HG03571 (cell line): ENCODE measurements around the gene TULP4.
"Not testable (repeated sequence)": the region's sequence is repeated elsewhere in the genome, so short reads cannot be mapped to it uniquely, and the experiment has no call there.

Source experiments
- ATAC-seq: cut with Tn5 transposase; IDR thresholded peaks from one replicate; pipeline ENCODE4 v1.9.1; 2021; ENCODE audit not compliant: unreplicated experiment

Gene TULP4

DNA sequence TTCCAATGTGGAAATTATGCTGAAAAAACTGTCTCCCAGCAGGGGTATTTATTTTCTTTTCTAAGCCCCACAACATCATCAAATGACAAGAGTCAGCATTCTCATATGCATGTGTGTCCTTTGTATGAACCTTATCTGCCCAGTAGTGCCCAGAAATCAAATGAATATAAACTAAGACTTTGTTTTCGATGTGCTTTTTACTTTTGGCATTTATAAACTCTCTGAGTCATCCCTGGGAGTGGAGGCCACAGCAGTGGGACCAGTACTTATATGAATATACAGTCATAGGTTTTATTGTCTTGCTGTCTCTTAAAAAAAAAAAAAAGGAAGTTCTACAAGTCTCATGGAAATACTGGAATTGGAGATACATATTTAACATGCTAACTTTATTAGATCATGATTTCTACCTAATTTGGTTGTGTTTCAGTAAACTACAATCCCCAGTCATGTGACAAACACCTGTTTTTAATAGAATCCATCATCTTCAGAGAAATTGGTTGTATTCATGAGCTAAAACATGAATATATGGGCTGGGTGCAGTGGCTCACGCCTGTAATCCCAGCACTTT lies 148.4 kb downstream of the TULP4 start:
- ATAC-seq: no peak

DNA sequence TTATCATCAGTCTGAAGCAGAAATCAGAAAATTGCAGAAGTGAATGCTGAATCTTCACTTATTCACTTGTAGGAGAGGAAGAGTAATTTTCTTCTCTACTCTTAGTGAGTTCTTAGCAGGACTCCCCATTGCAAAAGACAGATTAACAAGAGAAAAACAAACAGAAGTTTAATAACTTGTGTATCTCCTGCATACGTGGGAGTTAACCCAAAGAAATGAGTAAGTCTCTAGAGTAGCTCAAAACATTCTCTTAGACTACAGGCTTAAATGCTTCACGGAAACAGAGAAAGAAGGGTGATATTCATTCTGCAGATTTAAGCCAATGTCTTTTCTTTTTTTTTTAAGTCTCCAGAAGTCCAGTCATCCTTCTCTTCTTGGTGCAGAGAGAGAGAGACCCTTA lies 149.7 kb downstream of the TULP4 start:
- no peak for ATAC-seq

DNA sequence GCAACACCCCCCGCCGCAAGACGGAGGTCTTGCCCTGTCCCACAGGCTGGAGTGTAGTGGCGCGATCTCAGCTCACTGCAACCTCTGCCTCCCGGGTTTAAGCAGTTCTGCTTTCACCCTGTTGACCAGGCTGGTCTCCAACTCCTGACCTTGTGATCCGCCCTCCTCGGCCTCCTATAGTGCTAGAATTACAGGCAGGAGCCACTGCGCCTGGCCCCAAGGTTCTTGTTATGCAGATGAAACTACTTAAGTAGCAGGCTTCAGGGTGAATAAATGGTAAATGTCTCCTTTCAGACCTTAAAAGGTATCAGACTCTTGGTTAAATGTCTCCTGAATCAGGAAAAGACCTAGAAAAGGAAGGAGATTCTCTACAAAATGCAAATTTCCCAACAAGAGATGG lies 152.2 kb downstream of the TULP4 start:
- no peak for ATAC-seq

DNA sequence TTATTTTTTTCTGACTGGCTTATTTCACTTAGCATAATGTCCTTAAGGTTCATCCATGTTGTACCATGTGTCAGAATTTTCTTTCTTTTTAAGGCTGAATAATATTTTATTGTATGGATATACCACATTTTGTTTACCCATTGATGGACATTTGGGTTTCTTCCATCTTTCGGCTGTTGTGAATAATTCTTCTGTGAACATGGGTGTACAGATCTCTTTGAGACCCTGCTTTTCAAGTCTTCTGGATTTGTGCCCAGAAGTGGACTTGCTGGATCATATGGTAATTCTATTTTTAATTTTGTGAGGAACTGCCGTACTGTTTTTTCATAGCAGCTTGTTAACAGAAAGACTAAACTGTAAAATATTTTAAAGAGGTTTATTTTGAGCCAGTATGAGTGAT lies 153.0 kb downstream of the TULP4 start:
- ATAC-seq: no peak

DNA sequence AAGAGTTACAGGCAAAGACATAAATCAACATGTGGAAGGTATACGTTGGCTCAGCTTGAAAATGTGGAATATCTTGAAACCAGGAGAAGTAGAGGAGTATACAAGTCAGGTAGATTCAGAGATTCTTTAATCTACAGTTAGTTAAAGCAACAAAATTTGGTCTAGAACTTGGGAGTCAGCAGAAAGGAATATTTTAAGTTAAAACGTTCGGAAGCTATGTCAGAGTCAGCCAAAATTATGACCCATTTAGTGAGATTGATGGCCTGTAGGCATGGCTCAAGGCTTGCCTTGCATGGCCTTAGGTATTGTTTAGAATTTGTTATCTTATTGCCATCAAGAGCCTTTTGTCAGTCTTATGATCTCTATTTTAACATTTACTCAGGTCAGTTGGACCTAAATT lies 153.5 kb downstream of the TULP4 start:
- ATAC-seq: no peak

DNA sequence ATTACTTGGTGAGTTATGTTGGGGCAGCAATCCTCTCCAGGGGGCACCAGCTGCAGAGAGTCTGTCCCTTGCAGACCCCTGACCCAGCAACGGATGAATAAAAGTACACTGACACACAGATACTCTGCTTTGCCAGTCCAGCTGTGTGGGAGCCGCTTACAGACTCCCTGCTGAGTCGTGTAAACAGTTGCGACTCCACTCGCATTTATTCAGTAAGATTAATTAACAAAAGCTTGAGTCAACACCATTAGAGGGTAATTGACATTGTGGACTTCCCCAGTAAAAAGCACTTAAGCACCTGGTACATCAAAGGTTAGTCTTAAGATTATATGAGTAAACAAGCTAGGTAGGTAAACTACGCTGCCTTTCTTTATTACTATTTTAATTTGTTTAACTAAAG lies 155.7 kb downstream of the TULP4 start:
- no peak for ATAC-seq

DNA sequence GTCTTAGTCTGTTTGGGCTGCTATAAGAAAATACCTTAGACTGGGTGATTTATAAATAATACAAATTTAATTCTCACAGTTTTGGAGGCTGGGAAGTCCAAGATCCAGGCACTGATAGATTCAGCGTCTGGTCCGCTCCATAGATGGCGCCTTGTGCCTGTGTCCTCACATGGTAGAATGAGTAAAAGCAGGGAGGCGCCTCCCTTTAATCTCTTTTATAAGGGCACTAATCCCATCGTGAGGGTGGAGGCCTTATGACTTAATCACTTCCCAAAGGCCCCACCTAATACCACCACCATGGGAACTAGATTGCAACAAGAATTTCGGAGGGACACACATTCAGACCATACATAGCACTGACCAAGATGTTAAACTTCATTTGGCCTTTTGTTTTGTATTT lies 156.4 kb downstream of the TULP4 start:
- no peak for ATAC-seq

DNA sequence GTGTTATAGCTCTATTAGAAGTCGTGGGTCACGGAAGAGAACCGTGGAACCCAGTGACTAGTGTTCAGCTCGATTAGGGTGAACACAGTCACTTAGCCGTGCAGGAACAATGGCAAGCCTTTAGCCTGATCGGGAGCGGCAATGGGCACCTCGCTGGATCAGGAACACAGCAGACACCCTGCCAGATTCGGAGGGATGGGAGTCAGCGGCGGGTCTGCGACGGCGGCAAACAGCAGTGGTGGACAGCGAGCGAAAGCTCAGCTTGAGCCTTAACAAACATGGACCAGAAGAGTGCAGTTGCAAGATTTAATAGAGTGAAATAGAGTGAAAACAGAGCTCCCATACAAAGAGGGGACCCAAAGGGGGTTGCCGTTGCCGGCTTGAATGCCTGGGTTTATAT lies 157.8 kb downstream of the TULP4 start:
- ATAC-seq: not testable (repeated sequence)

DNA sequence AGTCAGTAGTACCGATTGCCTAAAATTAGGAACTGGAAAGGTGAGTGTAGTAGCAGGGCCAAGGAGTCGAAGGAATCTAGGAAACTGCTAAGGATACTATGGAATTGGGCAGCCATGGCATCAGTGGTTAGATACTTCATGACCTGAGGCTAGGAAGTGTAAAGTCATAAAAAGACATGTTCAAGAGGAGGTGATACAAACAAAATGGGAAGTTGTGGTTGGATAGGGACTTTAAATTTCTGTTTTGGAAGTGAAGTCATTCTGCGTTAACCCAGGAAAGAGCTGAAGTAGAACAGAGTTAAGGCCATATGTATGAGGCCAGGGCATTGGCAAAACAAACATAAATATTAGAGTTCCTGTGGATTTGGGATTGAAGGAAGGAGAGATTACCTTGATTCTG lies 159.1 kb downstream of the TULP4 start:
- no peak for ATAC-seq

DNA sequence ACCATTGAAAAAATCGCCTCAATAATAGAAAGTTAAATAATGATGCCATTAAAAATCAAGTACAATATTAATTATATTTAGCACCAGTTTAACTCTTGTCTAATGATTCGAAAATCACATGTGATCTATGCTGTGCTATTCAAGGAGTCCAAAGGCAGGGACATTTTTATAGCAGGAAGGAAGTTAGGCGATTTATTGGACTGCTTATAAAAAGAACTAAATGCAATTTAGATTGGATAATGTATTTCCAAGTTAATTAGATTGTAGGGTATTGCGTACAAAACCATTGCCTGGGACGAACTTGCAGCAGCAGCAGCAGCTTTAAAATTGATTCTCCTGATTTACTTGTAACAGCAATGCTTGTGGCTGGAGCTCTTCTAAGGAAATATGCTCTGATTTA lies 160.2 kb downstream of the TULP4 start:
- ATAC-seq: no peak

DNA sequence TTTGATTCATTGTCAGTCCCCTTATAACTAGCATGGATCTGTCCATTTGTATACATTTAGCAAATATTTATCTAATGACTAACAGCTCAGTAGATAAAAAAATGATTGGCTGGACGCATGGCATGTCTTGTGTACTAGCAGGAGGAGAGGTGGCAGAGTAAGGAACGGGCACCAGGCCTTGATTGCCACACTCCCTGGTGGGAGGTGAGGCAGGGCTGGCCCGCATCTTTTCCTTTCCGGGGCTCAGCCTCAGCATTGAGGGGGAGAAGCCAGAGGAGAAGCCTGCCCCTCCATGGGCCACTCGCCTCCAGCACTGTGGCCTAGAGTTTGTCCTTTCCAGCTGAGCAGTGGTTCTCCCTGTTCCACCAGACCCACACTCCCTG lies 162.7 kb downstream of the TULP4 start:
- ATAC-seq: no peak

DNA sequence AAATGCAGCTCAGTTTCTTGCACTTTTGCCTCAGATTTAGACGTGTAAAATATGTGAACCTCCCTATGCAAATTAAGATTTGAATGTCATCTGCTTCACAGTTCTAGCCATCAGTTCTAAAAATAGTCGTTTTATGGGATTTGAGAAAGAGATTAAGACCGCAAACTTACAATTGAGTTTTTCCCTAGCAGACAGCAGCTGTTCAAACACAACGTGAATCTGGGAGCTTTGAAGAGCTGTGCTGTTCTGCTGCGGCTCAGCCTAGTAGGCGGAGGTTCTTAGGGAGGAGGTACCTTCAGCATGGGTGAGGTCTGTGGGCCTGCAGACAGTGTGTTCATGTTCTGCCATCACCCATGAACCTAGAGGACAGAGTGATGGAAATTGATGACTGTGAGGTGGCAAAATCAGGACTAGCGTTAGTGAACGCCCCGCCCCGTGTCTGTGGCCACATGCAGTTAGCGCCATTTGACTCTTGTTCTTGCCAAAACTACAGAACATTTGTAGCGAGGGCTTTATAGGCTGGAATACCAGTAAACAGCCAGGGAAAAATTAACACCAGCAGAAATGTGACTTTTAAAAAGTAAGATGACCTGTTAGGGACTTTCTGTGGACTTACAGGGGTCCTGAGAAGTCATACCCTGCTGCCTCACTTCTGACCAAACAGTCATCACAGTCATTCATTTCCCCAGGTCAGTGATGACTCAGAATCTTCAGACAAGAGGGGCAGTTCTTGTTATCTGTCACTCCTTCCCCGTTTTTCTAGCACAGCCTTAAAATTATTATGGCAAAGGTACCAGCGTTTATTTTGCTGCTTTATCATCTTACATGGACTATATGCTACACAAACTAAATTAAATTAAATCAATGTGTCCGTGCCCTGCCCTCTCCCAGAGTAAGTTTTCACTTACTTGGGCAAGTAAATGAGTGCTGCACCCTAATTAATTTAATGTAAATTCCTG lies 163.4 kb downstream of the TULP4 start:
- ATAC-seq: peak; percentile 79

DNA sequence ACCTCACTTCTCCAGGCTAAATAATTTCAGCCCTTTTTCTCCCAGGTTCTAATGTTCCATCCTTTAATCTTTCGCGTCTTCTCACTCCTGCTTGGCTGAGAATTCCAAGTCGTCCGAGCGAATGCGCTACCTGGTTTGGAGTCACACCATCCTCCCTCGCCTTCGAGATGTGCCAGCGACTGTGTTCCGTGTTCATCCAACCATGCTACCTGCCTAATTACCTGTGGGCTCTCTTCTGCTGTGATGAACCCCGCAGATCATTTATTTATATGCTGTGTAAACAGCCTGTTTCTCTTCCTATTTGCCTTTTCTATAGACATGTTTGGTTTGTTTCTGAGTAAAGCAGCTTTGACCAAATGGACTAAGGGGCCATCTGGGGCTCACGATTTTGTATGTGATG lies 164.1 kb downstream of the TULP4 start:
- peak; percentile 21 for ATAC-seq

DNA sequence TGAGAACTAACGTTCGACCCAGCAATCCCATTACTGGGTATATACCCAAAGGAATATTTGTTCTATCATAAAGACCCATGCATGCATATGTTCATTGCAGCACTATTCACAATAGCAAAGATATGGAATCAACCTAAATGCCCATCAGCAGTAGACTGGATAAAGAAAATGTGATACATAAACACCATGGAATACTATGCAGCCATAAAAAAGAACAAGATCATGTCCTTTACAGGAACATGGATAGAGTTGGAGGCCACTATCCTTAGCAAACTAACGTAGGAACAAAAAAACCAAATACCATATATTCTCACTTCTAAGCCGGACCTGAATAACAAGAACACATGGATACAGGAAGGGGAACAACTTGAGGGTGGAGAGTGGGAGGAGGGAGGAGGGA lies 165.5 kb downstream of the TULP4 start:
- not testable (repeated sequence) for ATAC-seq

DNA sequence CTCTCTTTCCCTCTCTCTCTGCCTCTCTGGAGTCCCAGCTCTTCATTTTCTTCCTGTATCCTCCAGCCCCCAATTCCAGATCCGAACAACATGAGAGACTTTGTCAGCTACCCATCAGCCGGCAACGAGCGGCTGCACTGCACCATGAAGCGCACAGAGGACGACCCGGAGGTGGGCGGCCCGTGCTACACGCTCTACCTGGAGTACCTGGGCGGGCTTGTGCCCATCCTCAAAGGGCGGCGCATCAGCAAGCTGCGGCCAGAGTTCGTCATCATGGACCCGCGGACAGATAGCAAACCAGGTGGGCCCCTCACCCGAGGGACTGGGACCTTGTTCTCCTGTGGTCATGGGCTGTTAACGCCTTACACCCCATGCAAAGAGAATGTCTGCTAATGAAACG lies 168.7 kb downstream of the TULP4 start:
- ATAC-seq: no peak

DNA sequence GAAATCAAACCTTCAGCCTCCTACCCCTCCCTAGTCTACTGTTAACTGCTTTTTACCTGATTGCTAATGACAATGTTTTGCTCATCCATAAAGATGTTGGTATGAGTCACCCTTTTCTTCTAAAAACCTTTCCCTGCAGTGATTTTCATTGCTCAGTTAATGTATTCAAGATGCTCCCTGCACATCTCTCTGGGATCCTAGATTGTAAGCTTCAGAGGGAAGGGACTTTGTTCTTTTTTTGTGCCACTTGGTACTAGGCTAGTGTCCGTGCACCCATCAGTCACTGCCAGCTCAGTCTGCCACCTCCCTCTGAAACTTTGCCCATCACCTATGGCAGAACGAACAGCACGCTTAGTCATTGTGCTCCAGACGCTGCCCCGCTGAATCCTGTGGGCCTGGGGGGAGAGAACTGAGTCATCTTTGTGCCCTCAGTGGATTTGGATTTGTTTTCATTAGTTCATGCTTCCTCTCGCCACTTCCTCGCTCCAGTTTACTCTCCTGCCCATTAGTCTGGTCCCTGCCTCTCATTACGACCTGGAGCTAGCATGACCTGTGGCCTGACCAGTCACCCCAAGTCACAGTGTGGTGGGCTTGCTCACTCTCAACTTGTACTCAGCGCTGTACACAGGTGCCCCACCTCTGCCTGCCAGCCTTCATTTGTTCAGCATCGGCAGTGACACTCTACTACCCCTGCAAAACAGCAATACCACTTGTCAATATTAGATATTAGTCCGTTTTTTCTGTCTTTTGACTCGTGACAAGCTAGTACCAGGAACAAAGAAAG lies 169.6 kb downstream of the TULP4 start:
- ATAC-seq: no peak

DNA sequence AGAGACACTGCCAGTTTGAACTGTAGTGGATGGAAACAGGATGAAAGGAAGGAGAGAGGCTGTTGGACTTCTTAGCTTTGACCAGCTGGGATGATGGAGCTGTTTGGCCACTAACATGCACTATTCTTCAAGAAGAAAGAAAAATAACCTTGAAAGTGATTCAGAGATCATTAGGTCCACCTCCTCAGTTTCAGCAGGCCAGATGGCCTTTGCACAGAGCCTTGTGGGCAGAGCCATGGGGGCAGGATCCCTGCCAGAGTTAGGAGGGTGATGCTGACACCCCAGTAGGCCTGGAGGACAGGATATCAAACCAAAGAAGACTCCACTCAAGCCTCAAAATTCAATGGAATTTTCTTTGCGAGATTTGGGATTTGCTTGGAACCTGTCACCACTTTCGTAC lies 173.2 kb downstream of the TULP4 start:
- ATAC-seq: no peak

DNA sequence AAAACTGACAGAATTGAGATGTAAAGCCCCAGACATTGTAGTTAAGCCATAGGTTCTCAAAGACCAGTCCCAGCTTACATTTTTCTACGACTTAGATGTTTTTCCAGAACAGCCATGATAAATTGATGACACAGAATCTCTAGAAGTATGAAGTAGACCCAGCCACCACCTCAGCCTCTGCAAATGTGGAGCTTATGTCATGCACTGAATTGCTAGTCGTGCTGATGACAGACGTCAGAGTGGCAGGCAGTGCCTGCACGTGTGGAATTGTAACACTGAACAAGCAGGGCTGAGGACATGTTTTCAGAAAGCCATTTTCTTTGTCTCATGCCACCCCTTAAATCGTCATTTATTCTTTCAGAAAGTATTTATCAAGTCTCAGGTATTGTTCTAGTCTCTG lies 175.2 kb downstream of the TULP4 start:
- ATAC-seq: no peak

DNA sequence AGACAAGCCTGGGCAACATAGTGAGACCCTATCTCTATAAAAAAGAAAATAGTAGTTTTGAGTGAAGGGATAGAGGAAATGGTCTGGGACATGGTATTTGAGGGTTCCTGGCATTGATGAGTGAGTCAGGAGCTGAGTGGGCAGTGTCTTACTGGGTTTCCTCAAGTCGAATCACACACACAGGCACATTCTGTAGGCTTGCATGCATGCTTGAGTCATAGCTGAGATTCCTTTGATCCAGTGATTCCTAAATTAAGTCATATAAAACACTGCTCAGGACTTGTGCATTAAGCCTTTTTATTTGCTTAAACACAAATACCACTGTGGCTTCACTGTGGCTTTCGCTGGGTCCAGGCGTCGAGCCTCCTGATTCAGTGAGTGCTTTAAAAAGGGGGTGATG lies 175.8 kb downstream of the TULP4 start:
- no peak for ATAC-seq

DNA sequence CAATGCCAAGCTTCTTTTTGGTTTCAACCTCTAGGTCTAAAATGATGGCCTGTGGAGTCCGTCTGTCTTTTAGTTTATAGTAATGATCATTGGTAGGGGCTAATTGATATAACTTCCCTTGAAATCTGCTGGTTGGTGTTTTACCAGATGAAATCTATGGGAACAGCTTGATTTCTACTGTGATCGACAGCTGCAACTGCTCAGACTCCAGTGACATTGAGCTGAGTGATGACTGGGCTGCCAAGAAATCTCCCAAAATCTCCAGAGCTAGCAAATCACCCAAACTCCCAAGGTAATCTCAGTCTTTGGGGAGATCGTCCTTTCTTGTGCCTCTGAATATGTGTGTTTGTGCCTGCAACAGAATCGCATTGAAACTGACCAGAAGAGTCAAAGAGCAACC lies 177.2 kb downstream of the TULP4 start:
- ATAC-seq: no peak

DNA sequence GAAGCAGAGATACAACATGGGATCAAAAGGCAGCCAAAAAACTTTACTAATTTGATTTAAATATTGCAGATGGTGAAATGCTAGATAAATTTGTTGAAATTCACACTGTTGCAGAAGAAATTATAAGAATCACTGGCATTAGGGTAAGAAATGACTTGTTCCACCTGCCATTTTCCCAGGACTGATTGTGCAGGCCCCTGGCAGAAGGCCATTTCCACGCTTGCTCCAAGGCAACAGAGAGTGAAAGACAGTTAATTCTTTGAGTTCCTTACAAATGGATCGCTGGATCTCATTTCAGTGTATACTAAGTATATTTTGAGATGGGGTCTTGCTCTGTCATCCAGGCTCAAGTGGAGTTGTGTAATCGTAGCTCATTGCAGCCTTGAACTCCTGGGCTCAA lies 180.6 kb downstream of the TULP4 start:
- ATAC-seq: no peak

DNA sequence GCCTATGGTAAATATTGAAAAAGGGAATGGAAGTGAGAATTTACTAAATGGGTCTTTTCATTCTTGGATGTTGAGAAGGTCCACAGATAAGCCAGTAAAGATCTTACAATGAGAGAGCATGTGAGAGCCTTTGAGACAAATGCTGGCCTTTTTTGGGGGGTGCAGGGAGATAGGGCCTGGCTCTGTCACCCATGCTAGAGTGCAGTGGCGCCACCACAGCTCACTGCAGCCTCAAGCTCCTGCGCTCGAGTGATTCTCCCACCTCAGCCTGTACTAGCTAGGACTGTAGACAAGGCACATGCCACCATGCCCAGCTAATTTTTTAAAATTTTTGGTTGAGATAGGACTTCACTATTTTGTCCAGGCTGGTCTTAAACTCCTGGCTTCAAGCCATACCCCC lies 184.4 kb downstream of the TULP4 start:
- ATAC-seq: no peak
